Fibroblast of the aortic adventitia (primary cell): ENCODE data around the gene ESPN. TPM values are rescaled to one million over a fixed set of nuclear protein-coding genes. Genes with fewer than 3 reads are reported as not detected.

Source experiments
- DNase-seq: peaks from one replicate; pipeline ENCODE4 v3.0.0-alpha.2; 2010; ENCODE audit warnings: low read depth
- H3K4me3 ChIP-seq: 2 replicates; pipeline ENCODE4 v1.5.1; 2011; ENCODE audit warnings: low read depth, mild to moderate bottlenecking, control low read depth, low read length, moderate library complexity
- total RNA-seq: library from RNA; depleted of rRNA; stranded (reverse); fragments of >200 nt; gene quantifications from 2 replicates; pipeline ENCODE4 v1.2.3, GENCODE V29; 2012; ENCODE audit warnings: low replicate concordance
- TF ChIP-seq, protein P1 (sequence below): IDR thresholded peaks from 2 replicates; pipeline ENCODE4 v1.5.1; 2011; ENCODE audit warnings: mild to moderate bottlenecking, low read length, control low read depth, inconsistent platforms; ENCODE audit not compliant: insufficient read depth

Gene ESPN
- total RNA-seq, 1 donor = not detected

DNA sequence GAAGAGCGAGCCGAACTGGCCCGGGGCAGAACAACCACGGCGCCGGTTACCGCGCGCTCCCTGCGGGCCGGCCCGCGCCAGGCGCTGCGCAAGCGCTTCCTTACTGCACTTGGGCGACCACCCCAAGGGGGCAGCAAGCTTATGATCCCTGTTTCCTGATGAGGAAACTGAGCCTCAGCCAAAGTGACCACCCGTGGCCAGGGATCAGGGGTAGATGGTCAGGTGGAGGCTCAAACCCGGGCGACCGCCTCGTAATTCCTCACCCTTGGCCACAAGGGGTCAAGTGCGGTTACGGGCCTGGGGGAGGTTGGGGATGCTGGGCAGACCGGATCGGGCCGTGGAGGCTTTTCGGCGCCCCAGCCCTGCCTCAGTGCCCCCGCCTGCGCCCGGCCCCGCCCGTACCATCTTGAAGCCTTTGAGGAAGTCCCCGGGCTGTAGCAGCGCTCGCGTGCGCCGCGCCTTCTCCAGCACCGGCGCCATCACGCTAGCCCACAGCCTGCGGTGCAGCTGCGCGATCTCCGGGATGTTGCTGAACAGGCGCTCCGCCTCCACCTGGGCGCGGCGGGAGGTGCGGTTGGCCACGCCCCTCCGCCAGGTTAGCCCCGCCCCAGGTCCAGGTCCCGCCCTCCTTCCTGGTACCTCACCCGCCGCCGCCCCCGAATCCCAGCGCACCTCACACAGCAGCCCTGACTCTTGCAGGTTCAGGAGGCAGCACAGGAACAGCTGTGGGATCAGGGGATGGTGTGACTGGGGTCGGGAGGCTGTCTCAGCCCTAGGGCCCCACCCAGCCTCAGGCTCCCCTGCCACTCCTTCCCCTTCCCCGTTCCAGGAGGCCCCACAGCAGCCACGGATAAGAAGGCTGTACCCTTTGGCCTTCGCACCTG is 46.8 kb downstream of the ESPN start:
- TF ChIP-seq, protein P1, sequence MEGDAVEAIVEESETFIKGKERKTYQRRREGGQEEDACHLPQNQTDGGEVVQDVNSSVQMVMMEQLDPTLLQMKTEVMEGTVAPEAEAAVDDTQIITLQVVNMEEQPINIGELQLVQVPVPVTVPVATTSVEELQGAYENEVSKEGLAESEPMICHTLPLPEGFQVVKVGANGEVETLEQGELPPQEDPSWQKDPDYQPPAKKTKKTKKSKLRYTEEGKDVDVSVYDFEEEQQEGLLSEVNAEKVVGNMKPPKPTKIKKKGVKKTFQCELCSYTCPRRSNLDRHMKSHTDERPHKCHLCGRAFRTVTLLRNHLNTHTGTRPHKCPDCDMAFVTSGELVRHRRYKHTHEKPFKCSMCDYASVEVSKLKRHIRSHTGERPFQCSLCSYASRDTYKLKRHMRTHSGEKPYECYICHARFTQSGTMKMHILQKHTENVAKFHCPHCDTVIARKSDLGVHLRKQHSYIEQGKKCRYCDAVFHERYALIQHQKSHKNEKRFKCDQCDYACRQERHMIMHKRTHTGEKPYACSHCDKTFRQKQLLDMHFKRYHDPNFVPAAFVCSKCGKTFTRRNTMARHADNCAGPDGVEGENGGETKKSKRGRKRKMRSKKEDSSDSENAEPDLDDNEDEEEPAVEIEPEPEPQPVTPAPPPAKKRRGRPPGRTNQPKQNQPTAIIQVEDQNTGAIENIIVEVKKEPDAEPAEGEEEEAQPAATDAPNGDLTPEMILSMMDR = no peak
- no peak for DNase-seq
- no peak overlapping the region for H3K4me3 ChIP-seq

DNA sequence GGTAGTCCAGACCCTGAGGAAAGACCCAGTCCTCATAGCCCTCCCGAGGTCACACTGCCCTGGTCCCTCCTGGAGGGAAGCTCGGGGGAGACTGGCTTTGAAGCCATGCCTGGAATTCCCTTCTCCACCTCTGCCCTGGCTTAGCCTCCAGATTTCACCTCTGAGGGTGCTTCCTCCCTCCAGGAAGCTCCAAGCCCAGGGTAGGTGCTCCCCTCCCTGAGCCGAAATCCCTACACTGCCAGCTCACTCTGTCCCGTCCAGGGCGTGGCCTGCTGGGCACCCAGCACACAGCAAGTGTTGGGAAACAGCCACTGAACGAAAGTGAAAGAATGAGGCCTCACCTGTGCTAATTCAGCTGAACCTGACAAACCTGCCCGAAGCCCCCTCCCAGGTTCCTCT is 47.4 kb downstream of the ESPN start:
- no peak for DNase-seq
- TF ChIP-seq, protein P1 = no peak
- H3K4me3 ChIP-seq = no peak overlapping the region

DNA sequence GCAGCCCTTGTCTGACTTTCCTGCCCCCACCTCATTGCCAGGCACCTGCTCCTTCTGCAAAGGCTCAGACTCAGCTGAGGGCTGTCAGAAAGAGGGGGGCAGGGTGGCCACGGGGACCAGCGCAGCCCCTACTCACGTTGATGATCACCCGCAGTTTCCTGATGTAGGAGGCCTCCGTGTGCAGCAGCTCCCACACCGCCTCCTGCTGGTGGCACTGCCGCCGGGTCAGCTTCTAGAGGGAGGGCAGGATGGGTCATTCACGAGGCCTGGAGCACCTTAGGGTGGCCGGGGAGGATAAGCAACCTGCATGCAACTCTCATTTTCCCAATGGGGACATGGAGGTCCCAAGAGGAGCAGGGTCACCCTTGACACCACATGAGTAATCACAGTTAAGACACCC is 47.8 kb downstream of the ESPN start:
- no peak for DNase-seq
- H3K4me3 ChIP-seq = no peak overlapping the region
- TF ChIP-seq, protein P1 = peak; percentile 20

DNA sequence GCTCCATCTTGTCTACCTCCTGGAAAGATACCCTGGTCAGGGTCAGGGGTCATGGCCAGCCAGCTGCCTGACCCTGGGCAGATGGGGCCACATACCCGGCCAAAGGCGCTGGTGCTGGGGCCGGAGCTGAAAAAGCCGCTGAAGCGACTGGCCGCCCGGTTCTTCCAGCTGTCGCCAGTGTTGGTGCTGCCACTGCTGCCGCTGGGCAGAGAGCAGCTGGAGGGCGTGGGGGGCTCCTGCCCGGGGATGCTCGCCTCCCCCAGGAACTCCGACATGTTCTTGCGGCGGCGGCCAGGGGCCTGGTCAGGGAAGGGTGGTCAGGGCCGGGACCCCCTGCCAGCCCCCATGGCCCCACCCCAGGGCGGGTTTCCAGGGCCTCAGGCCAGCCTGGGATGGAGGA is 48.6 kb downstream of the ESPN start:
- no peak for DNase-seq
- H3K4me3 ChIP-seq = no peak overlapping the region
- TF ChIP-seq, protein P1 = no peak

DNA sequence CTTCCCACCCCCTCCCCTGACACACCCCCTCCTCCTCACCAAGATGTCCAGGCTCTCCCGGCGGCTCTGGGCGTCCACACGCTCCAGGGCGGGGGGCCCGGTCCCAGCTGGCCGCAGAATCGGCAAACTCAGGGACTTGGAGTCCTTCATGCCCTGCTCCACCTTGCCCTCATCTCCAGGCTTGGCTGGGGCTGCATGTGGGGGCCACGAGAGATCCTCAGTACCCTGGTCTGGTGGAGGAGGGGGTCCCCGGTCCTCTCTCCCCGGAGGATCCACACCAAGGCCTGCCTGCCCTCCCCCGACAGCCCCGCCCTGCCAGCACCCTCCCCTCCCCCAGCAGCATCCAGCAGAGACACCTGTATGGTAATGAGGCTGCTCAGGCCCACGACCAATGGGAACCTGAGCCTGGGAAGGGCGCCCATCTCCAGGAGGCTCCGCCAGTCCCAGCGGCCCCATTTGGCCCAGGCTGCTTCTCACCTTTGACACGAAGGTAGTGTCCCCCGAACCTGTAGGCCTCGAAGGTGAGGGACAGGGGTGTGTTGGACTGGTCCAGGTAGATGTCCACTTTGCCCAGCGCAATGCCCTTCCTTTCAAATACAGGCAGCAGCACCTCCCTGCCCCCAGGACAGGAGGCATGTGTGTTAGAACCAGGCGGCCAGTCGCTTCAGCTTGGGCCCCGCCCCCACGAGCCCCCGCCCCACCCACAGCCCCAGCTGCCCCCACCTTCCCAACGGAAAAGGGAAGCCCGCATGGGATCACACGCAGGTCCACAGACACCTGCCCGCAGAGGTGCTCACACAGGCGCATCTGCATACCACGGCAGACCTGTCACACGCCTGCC is 49.6 kb downstream of the ESPN start:
- H3K4me3 ChIP-seq = no peak overlapping the region
- TF ChIP-seq, protein P1 = no peak
- no peak for DNase-seq

DNA sequence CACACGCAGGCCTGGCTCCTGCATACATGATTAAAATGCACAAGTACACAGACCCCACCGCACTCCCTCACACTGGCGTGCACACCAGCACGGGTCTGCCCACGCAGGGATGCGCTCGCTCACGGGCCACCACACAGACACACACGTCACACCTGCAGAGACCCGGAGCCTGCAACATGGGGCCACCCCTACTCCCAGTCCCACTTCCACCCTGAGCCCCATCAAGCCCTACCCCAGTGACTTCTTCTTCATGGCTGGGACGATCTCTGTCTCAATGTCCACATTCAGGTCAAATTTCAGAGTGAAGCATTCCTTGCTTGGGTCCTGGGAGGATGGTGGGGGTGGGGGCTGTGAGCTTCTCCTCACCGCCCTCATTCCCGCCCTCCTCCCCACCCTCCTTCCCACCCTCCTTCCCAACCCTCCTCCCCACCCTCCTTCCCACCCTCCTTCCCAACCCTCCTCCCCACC is 50.3 kb downstream of the ESPN start:
- TF ChIP-seq, protein P1 = no peak
- H3K4me3 ChIP-seq = no peak overlapping the region
- DNase-seq = no peak
